Activated T-cell treated with anti-CD3 and anti-CD28 coated beads, Interleukin-2, amount 50 U/mL, for 24 hours (primary cell): ENCODE results near the gene TYK2.

Source experiments
- DNase-seq: peaks from one replicate; pipeline ENCODE4 v3.0.0-alpha.2; 2020
- H3K27ac Mint-ChIP-seq: 2 replicates; pipeline ENCODE4 v1.8.0; 2020; ENCODE audit warnings: mild to moderate bottlenecking, mixed read lengths
- H3K27me3 Mint-ChIP-seq: 2 replicates; pipeline ENCODE4 v1.8.0; 2020; ENCODE audit warnings: mixed read lengths
- H3K36me3 Mint-ChIP-seq: 2 replicates; pipeline ENCODE4 v1.8.0; 2020; ENCODE audit warnings: low read depth, mixed read lengths
- H3K4me1 Mint-ChIP-seq: 2 replicates; pipeline ENCODE4 v1.8.0; 2020; ENCODE audit warnings: low read depth, mixed read lengths
- H3K4me3 Mint-ChIP-seq: 2 replicates; pipeline ENCODE4 v1.8.0; 2020; ENCODE audit warnings: mild to moderate bottlenecking, moderate library complexity, mixed read lengths
- H3K9me3 Mint-ChIP-seq: 2 replicates; pipeline ENCODE4 v1.8.0; 2020; ENCODE audit warnings: mixed read lengths

Gene TYK2

GRCh38 chr19:10380313-10381102, at the start of gene TYK2:
TYK2 (minus strand) TSS chr19:10380572; CDS start chr19:10378406, 2,166 bp downstream.
- Mint-ChIP-seq H3K4me3 (peak within 1 kb of the TSS; percentile 97), H3K4me1 (peaks cover 24% of the 10 kb centered on the region), H3K27me3 (no peaks in the 10 kb centered on the region), H3K27ac (peak within 1 kb of the TSS; percentile 94), H3K36me3 (peaks cover 36% of the 10 kb centered on the region), H3K9me3 (no peaks in the 10 kb centered on the region)
- DNase-seq: peak; percentile 98

- peaks cover 73% of the 10 kb centered on the region for H3K4me1 Mint-ChIP-seq
- H3K9me3 Mint-ChIP-seq: no peaks in the 10 kb centered on the region
- H3K36me3 Mint-ChIP-seq: no peaks in the 10 kb centered on the region
- H3K4me3 Mint-ChIP-seq: no peak overlapping the region
- H3K27ac Mint-ChIP-seq: no peak overlapping the region
- no peak for DNase-seq
- H3K27me3 Mint-ChIP-seq: peaks cover 41% of the 10 kb centered on the region
Measured at GRCh38 chr19:10428996-10429381, 48.6 kb upstream of the TYK2 start.

GRCh38 chr19:10427169-10427568, 46.8 kb upstream of the TYK2 start:
- peak overlapping the region; percentile 10 for H3K27ac Mint-ChIP-seq
- DNase-seq: no peak
- H3K4me1 Mint-ChIP-seq: peaks cover 75% of the 10 kb centered on the region
- no peak overlapping the region for H3K4me3 Mint-ChIP-seq
- no peaks in the 10 kb centered on the region for H3K36me3 Mint-ChIP-seq
- peaks cover 57% of the 10 kb centered on the region for H3K27me3 Mint-ChIP-seq
- no peaks in the 10 kb centered on the region for H3K9me3 Mint-ChIP-seq

GRCh38 chr19:10424011-10424637, 43.8 kb upstream of the TYK2 start:
- Mint-ChIP-seq H3K36me3 (no peaks in the 10 kb centered on the region), H3K4me3 (peak overlapping the region; percentile 73), H3K4me1 (peaks cover 76% of the 10 kb centered on the region), H3K27me3 (peaks cover 57% of the 10 kb centered on the region), H3K27ac (no peak overlapping the region), H3K9me3 (no peaks in the 10 kb centered on the region)
- peak; percentile 82 for DNase-seq

- peaks cover 54% of the 10 kb centered on the region for H3K27me3 Mint-ChIP-seq
- H3K4me1 Mint-ChIP-seq: peaks cover 74% of the 10 kb centered on the region
- H3K27ac Mint-ChIP-seq: no peak overlapping the region
- H3K4me3 Mint-ChIP-seq: no peak overlapping the region
- H3K9me3 Mint-ChIP-seq: no peaks in the 10 kb centered on the region
- DNase-seq: no peak
- no peaks in the 10 kb centered on the region for H3K36me3 Mint-ChIP-seq
Measured at GRCh38 chr19:10422846-10423245, 42.5 kb upstream of the TYK2 start.

- Mint-ChIP-seq H3K27me3 (peaks cover 59% of the 10 kb centered on the region), H3K9me3 (no peaks in the 10 kb centered on the region), H3K27ac (peak overlapping the region; percentile 35), H3K4me1 (peaks cover 70% of the 10 kb centered on the region), H3K36me3 (no peaks in the 10 kb centered on the region), H3K4me3 (peak overlapping the region; percentile 68)
- DNase-seq: no peak
Measured at GRCh38 chr19:10422046-10422461, 41.7 kb upstream of the TYK2 start.

- peak overlapping the region; percentile 68 for H3K4me3 Mint-ChIP-seq
- no peaks in the 10 kb centered on the region for H3K36me3 Mint-ChIP-seq
- H3K4me1 Mint-ChIP-seq: peaks cover 72% of the 10 kb centered on the region
- DNase-seq: no peak
- peaks cover 63% of the 10 kb centered on the region for H3K27me3 Mint-ChIP-seq
- H3K9me3 Mint-ChIP-seq: no peaks in the 10 kb centered on the region
- peak overlapping the region; percentile 35 for H3K27ac Mint-ChIP-seq
Measured at GRCh38 chr19:10421240-10422045, 41.1 kb upstream of the TYK2 start.

GRCh38 chr19:10420444-10421239, 40.3 kb upstream of the TYK2 start, which contains the start of gene PDE4A:
PDE4A (plus strand) TSS chr19:10420538; CDS start chr19:10420765, 227 bp downstream.
- peak within 1 kb of the TSS; percentile 82 for H3K27ac Mint-ChIP-seq
- peaks cover 74% of the 10 kb centered on the region for H3K4me1 Mint-ChIP-seq
- peaks cover 63% of the 10 kb centered on the region for H3K27me3 Mint-ChIP-seq
- DNase-seq: peak; percentile 75
- H3K9me3 Mint-ChIP-seq: no peaks in the 10 kb centered on the region
- H3K4me3 Mint-ChIP-seq: peak within 1 kb of the TSS; percentile 77
- no peaks in the 10 kb centered on the region for H3K36me3 Mint-ChIP-seq

- H3K27ac Mint-ChIP-seq: peak overlapping the region; percentile 82
- no peaks in the 10 kb centered on the region for H3K9me3 Mint-ChIP-seq
- peak; percentile 73 for DNase-seq
- no peaks in the 10 kb centered on the region for H3K36me3 Mint-ChIP-seq
- peaks cover 63% of the 10 kb centered on the region for H3K27me3 Mint-ChIP-seq
- H3K4me3 Mint-ChIP-seq: peak overlapping the region; percentile 77
- peaks cover 68% of the 10 kb centered on the region for H3K4me1 Mint-ChIP-seq
Measured at GRCh38 chr19:10419646-10420443, 39.5 kb upstream of the TYK2 start.

- Mint-ChIP-seq H3K4me3 (peak overlapping the region; percentile 77), H3K36me3 (no peaks in the 10 kb centered on the region), H3K27me3 (peaks cover 63% of the 10 kb centered on the region), H3K27ac (peak overlapping the region; percentile 82), H3K4me1 (peaks cover 62% of the 10 kb centered on the region), H3K9me3 (no peaks in the 10 kb centered on the region)
- DNase-seq: peak; percentile 72
Measured at GRCh38 chr19:10419200-10419645, 38.9 kb upstream of the TYK2 start.

- peak overlapping the region; percentile 50 for H3K4me3 Mint-ChIP-seq
- DNase-seq: peak; percentile 47
- no peak overlapping the region for H3K27ac Mint-ChIP-seq
- peaks cover 61% of the 10 kb centered on the region for H3K27me3 Mint-ChIP-seq
- H3K9me3 Mint-ChIP-seq: no peaks in the 10 kb centered on the region
- H3K4me1 Mint-ChIP-seq: peaks cover 58% of the 10 kb centered on the region
- no peaks in the 10 kb centered on the region for H3K36me3 Mint-ChIP-seq
Measured at GRCh38 chr19:10418485-10419199, 38.3 kb upstream of the TYK2 start.

GRCh38 chr19:10418235-10418484, 37.8 kb upstream of the TYK2 start:
- peak; percentile 52 for DNase-seq
- Mint-ChIP-seq H3K4me3 (peak overlapping the region; percentile 50), H3K36me3 (no peaks in the 10 kb centered on the region), H3K27me3 (peaks cover 56% of the 10 kb centered on the region), H3K27ac (no peak overlapping the region), H3K9me3 (no peaks in the 10 kb centered on the region), H3K4me1 (peaks cover 57% of the 10 kb centered on the region)
